ENCODE data around the gene IARS1.

IARS1 gene

GRCh38 chr9:92295240-92295790, 1.8 kb upstream of the IARS1 start:
- DNase-seq = no peak

GRCh38 chr9:92294297-92294676, 790 bp upstream of the IARS1 start:
- DNase-seq = peak; percentile 8

GRCh38 chr9:92293075-92293354, 482 bp downstream of the IARS1 start:
- no peak for DNase-seq

- DNase-seq = no peak
Measured at GRCh38 chr9:92292338-92293074, 991 bp downstream of the IARS1 start.

GRCh38 chr9:92291577-92291976, 1.9 kb downstream of the IARS1 start:
- no peak for DNase-seq

- DNase-seq = no peak
Measured at GRCh38 chr9:92290785-92291429, 2.6 kb downstream of the IARS1 start.

- no peak for DNase-seq
Measured at GRCh38 chr9:92289708-92290390, 3.6 kb downstream of the IARS1 start.

GRCh38 chr9:92279302-92279701, 14.2 kb downstream of the IARS1 start:
- DNase-seq = no peak

- no peak for DNase-seq
Measured at GRCh38 chr9:92278110-92278509, 15.4 kb downstream of the IARS1 start.

- DNase-seq = no peak
Measured at GRCh38 chr9:92276331-92277032, 17.0 kb downstream of the IARS1 start.

GRCh38 chr9:92275541-92275940, 18.0 kb downstream of the IARS1 start:
- no peak for DNase-seq

GRCh38 chr9:92270511-92270910, 23.0 kb downstream of the IARS1 start:
- no peak for DNase-seq

- no peak for DNase-seq
Measured at GRCh38 chr9:92266486-92266885, 27.0 kb downstream of the IARS1 start.

- no peak for DNase-seq
Measured at GRCh38 chr9:92265154-92265553, 28.3 kb downstream of the IARS1 start.

GRCh38 chr9:92263131-92263530, 30.4 kb downstream of the IARS1 start:
- no peak for DNase-seq

- no peak for DNase-seq
Measured at GRCh38 chr9:92257327-92257726, 36.2 kb downstream of the IARS1 start.

GRCh38 chr9:92254381-92255337, 38.8 kb downstream of the IARS1 start:
- no peak for DNase-seq

GRCh38 chr9:92253656-92254055, 39.8 kb downstream of the IARS1 start:
- DNase-seq = no peak

- no peak for DNase-seq
Measured at GRCh38 chr9:92247981-92248380, 45.5 kb downstream of the IARS1 start.

GRCh38 chr9:92247296-92247695, 46.2 kb downstream of the IARS1 start:
- DNase-seq = no peak

GRCh38 chr9:92245005-92245797, 48.3 kb downstream of the IARS1 start:
- DNase-seq = no peak
